GM18526 (cell line): Measurements from ENCODE around the gene GPR65.

Experiments used
- POLR2A ChIP-seq: IDR thresholded peaks from 3 replicates; pipeline ENCODE4 v1.6.1; 2011; ENCODE audit not compliant: insufficient read length; ENCODE audit errors: extremely low read depth

GPR65 gene

GRCh38 chr14:88029500-88029899 is 24.6 kb downstream of the GPR65 start:
- TF ChIP-seq POLR2A, result no peak

GRCh38 chr14:88030079-88030478 is 25.1 kb downstream of the GPR65 start:
- TF ChIP-seq POLR2A, result no peak

GRCh38 chr14:88030892-88031291 is 26.0 kb downstream of the GPR65 start:
- TF ChIP-seq POLR2A, result no peak

- TF ChIP-seq POLR2A, result no peak
Observed at GRCh38 chr14:88032373-88032772, 27.4 kb downstream of the GPR65 start.

- TF ChIP-seq POLR2A, result no peak
Observed at GRCh38 chr14:88034076-88034475, 29.1 kb downstream of the GPR65 start.

- TF ChIP-seq POLR2A, result no peak
Observed at GRCh38 chr14:88036422-88036821, 31.5 kb downstream of the GPR65 start.

GRCh38 chr14:88037325-88037724 is 32.4 kb downstream of the GPR65 start:
- TF ChIP-seq POLR2A, result no peak

- no peak for TF ChIP-seq POLR2A
Observed at GRCh38 chr14:88039197-88039596, 34.3 kb downstream of the GPR65 start.

GRCh38 chr14:88040146-88040545 is 35.2 kb downstream of the GPR65 start:
- TF ChIP-seq POLR2A, result no peak

GRCh38 chr14:88043529-88044443 is 38.9 kb downstream of the GPR65 start:
- TF ChIP-seq POLR2A, result no peak

GRCh38 chr14:88044444-88044758 is 39.5 kb downstream of the GPR65 start:
- no peak for TF ChIP-seq POLR2A

GRCh38 chr14:88044776-88045446 is 40.0 kb downstream of the GPR65 start:
- no peak for TF ChIP-seq POLR2A

- no peak for TF ChIP-seq POLR2A
Observed at GRCh38 chr14:88045705-88046104, 40.8 kb downstream of the GPR65 start.

GRCh38 chr14:88048351-88048750 is 43.4 kb downstream of the GPR65 start:
- TF ChIP-seq POLR2A, result no peak

- no peak for TF ChIP-seq POLR2A
Observed at GRCh38 chr14:88049266-88049665, 44.3 kb downstream of the GPR65 start.

- no peak for TF ChIP-seq POLR2A
Observed at GRCh38 chr14:88049936-88050335, 45.0 kb downstream of the GPR65 start.
